GM23248 (cell line): ENCODE results near the gene SUOX. TPM values are rescaled to one million over a fixed set of nuclear protein-coding genes. Genes with fewer than 3 reads are reported as not detected.
"Not testable (repeated sequence)": the region's sequence is repeated elsewhere in the genome, so short reads cannot be mapped to it uniquely, and the experiment has no call there.

Experiments
- DNase-seq: peaks from one replicate; pipeline ENCODE4 v3.0.0-alpha.2; 2015
- H2AFZ ChIP-seq: fragments of 200-600 bp; sonication (generic); 2 replicates; pipeline ENCODE4 v1.6.1; 2016; ENCODE audit warnings: antibody characterized with exemption
- H3F3A ChIP-seq: fragments of 200-600 bp; sonication (generic); 2 replicates; pipeline ENCODE4 v1.6.1; 2016; ENCODE audit warnings: mild to moderate bottlenecking, antibody characterized with exemption, mixed run types; ENCODE audit not compliant: insufficient read depth
- H3K27ac ChIP-seq: fragments of 200-600 bp; sonication (generic); 2 replicates; pipeline ENCODE4 v1.5.1; 2016; ENCODE audit warnings: mild to moderate bottlenecking
- H3K27me3 ChIP-seq: fragments of 200-600 bp; sonication (generic); replicated peaks from 2 replicates; pipeline ENCODE4 v1.6.1; 2016; ENCODE audit warnings: mild to moderate bottlenecking; ENCODE audit not compliant: insufficient read depth
- H3K36me3 ChIP-seq: fragments of 200-600 bp; sonication (generic); 2 replicates; pipeline ENCODE4 v1.6.1; 2016; ENCODE audit warnings: low read depth, mild to moderate bottlenecking
- H3K4me1 ChIP-seq: fragments of 200-600 bp; sonication (generic); 2 replicates; pipeline ENCODE4 v1.6.1; 2016; ENCODE audit warnings: mild to moderate bottlenecking; ENCODE audit not compliant: insufficient read depth
- H3K4me2 ChIP-seq: fragments of 200-600 bp; sonication (generic); one replicate; pipeline ENCODE4 v1.6.1; 2016; ENCODE audit warnings: mild to moderate bottlenecking; ENCODE audit not compliant: unreplicated experiment
- H3K4me3 ChIP-seq: fragments of 200-600 bp; sonication (generic); 2 replicates; pipeline ENCODE4 v1.5.1; 2016; ENCODE audit warnings: mild to moderate bottlenecking
- H3K79me2 ChIP-seq: fragments of 200-600 bp; sonication (generic); 2 replicates; pipeline ENCODE4 v1.6.1; 2016; ENCODE audit warnings: mild to moderate bottlenecking; ENCODE audit not compliant: insufficient read depth
- H3K9ac ChIP-seq: fragments of 200-600 bp; sonication (generic); 2 replicates; pipeline ENCODE4 v1.6.1; 2016; ENCODE audit warnings: mild to moderate bottlenecking
- H3K9me2 ChIP-seq: fragments of 200-600 bp; sonication (generic); 2 replicates; pipeline ENCODE4 v1.6.1; 2016; ENCODE audit warnings: mixed run types, mild to moderate bottlenecking, moderate library complexity; ENCODE audit not compliant: insufficient read depth
- H3K9me3 ChIP-seq: fragments of 200-600 bp; sonication (generic); one replicate; pipeline ENCODE4 v1.6.1; 2017; ENCODE audit warnings: low read depth
- H4K20me1 ChIP-seq: fragments of 200-600 bp; sonication (generic); 2 replicates; pipeline ENCODE4 v1.6.0; 2016; ENCODE audit not compliant: insufficient read depth
- EZH2 ChIP-seq: fragments of 200-600 bp; sonication (generic); IDR thresholded peaks from 2 replicates; pipeline ENCODE4 v1.6.1; 2018; ENCODE audit warnings: antibody characterized with exemption, mild to moderate bottlenecking; ENCODE audit not compliant: insufficient read depth, poor library complexity, severe bottlenecking
- EZH2phosphoT487 ChIP-seq: fragments of 200-600 bp; sonication (generic); IDR thresholded peaks from 2 replicates; pipeline ENCODE4 v1.6.1; 2018; ENCODE audit warnings: antibody characterized with exemption, moderate library complexity, mild to moderate bottlenecking, low read depth; ENCODE audit not compliant: insufficient read depth
- WGBS, 2 experiments: methylation state at CpG; one replicate each; pipeline ENCODE4 v1.1.6; 2015 to 2017; ENCODE audit warnings: low lambda C conversion rate in 2 of 2, low coverage in 1 of 2; ENCODE audit errors: missing lambda C conversion rate in 2 of 2; 5-methylcytosine and 5-hydroxymethylcytosine counted together
- in situ Hi-C: fragments of 300-500 bp; cut with MboI; formaldehyde crosslinking; loops from 2 replicates; pipeline ENCODE4 v1.15.0; 2020
- polyA plus RNA-seq: library from polyadenylated mRNA; unstranded; fragments of >200 nt; fragmentation: Nextera tagmentation; extraction: Ambion mirVana; gene quantifications from 2 replicates; pipeline ENCODE4 v1.2.1, GENCODE V29; 2016
- total RNA-seq: library from RNA; depleted of rRNA; stranded (reverse); fragments of >200 nt; shearing (Covaris generic); gene quantifications from 2 replicates; pipeline ENCODE4 v1.2.3, GENCODE V29; 2014

The SUOX gene
- total and polyA plus RNA-seq, 2 experiments from 2014 or later = 9.5 to 10.2 TPM

GRCh38 chr12:55995366-55995765 lies 1.7 kb upstream of the SUOX start:
- in situ Hi-C loops = no loop called here
- no peak overlapping the region for H3K4me2 ChIP-seq
- H3K27me3 ChIP-seq = no peaks in the 10 kb centered on the region
- H3F3A ChIP-seq = peaks cover 32% of the 10 kb centered on the region
- H2AFZ ChIP-seq = no peak overlapping the region
- no peaks in the 10 kb centered on the region for H4K20me1 ChIP-seq
- 67 to 72% methylated on average over 8 of the region's 8 CpGs for WGBS, 2 experiments
- peaks cover 4% of the 10 kb centered on the region; the same call in 1 of the 2 replicates for H3K79me2 ChIP-seq
- peaks cover 16% of the 10 kb centered on the region; the same call in 1 of the 2 replicates for H3K36me3 ChIP-seq
- TF ChIP-seq EZH2 (no peak), EZH2phosphoT487 (no peak)
- no peak overlapping the region for H3K27ac ChIP-seq
- no peak overlapping the region for H3K4me3 ChIP-seq
- H3K9me2 ChIP-seq = no peaks in the 10 kb centered on the region
- no peaks in the 10 kb centered on the region for H3K9me3 ChIP-seq
- H3K4me1 ChIP-seq = no peaks in the 10 kb centered on the region
- H3K9ac ChIP-seq = no peak overlapping the region
- no peak for DNase-seq

GRCh38 chr12:55996201-55996714 lies 818 bp upstream of the SUOX start:
- in situ Hi-C loops = no loop called here
- peak overlapping the region; percentile 83 for H3K9ac ChIP-seq
- peak; percentile 70 for DNase-seq
- no peaks in the 10 kb centered on the region for H3K4me1 ChIP-seq
- WGBS, 2 experiments = 29% methylated on average over 14 of the region's 14 CpGs
- H4K20me1 ChIP-seq = no peaks in the 10 kb centered on the region
- H3K27ac ChIP-seq = peak overlapping the region; percentile 58
- peaks cover 32% of the 10 kb centered on the region for H3F3A ChIP-seq
- H3K9me2 ChIP-seq = no peaks in the 10 kb centered on the region
- H2AFZ ChIP-seq = peak overlapping the region; percentile 95
- H3K4me3 ChIP-seq = peak overlapping the region; percentile 93
- TF ChIP-seq EZH2phosphoT487 = no peak
- no peaks in the 10 kb centered on the region for H3K9me3 ChIP-seq
- H3K79me2 ChIP-seq = peaks cover 4% of the 10 kb centered on the region; the same call in 1 of the 2 replicates
- peak overlapping the region; percentile 98 for H3K4me2 ChIP-seq
- peaks cover 7% of the 10 kb centered on the region; the same call in 1 of the 2 replicates for H3K36me3 ChIP-seq
- H3K27me3 ChIP-seq = no peaks in the 10 kb centered on the region

DNA sequence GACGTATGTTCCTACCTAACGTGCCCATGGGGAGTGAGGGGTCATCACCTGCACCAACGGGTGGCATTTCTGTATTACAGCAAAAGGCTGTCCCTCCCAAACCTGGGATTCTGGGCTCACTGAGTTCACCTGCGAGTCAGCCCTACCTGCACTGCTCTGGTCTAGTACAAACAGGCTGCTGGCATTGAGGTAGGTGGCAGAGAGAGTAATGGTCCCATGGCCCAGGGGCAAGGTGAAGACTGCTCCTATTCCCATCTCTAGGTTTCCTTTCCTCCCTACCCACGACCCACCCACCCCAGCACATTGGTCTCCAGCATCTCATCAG lies 421 bp downstream of the SUOX start:
- H3K9me2 ChIP-seq = no peaks in the 10 kb centered on the region
- no peak overlapping the region for H3K27ac ChIP-seq

DNA sequence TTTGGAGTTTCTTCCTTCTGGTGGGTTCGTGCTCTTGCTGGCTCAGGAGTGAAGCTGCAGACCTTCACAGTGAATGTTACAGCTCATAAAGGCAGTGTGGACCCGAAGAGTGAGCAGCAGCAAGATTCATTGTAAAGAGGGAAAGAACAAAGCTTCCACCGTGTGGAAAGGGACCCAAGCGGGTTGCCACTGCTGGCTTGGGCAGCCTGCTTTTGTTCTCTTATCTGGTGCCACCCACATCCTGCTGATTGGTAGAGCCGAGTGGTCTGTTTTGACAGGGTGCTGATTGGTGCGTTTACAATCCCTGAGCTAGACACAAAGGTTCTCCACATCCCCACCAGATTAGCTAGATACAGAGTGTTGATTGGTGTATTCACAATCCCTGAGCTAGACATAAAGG lies 2.4 kb downstream of the SUOX start:
- H4K20me1 ChIP-seq, DNase-seq, H2AFZ ChIP-seq, H3K9me3 ChIP-seq, H3K9ac ChIP-seq, H3K9me2 ChIP-seq, in situ Hi-C loops, H3K4me1 ChIP-seq, H3K79me2 ChIP-seq, H3K4me2 ChIP-seq, H3K4me3 ChIP-seq, H3K36me3 ChIP-seq, H3K27me3 ChIP-seq, H3K27ac ChIP-seq: not testable (repeated sequence)
- peaks cover 16% of the 10 kb centered on the region for H3F3A ChIP-seq
- WGBS, 2 experiments = 81 to 83% methylated on average over 6 of the region's 6 CpGs

More for the DNA sequence above, 421 bp downstream of the SUOX start:
- Histone ChIP-seq H3K79me2 (peaks cover 4% of the 10 kb centered on the region; the same call in 1 of the 2 replicates), H4K20me1 (no peaks in the 10 kb centered on the region), H3K36me3 (peaks cover 4% of the 10 kb centered on the region; the same call in 1 of the 2 replicates), H3K9me3 (no peaks in the 10 kb centered on the region), H3K9ac (peak overlapping the region; percentile 83), H3K4me3 (peak overlapping the region; percentile 93), H3K4me1 (no peaks in the 10 kb centered on the region), H3K27me3 (no peaks in the 10 kb centered on the region), H3K4me2 (peak overlapping the region; percentile 82), H3F3A (peaks cover 32% of the 10 kb centered on the region), H2AFZ (peak overlapping the region; percentile 95)
- TF ChIP-seq EZH2phosphoT487 = no peak
- no peak for TF ChIP-seq EZH2
- DNase-seq = no peak
- in situ Hi-C loops = no loop called here
- WGBS, 2 experiments = 1 to 5% methylated on average over 4 to 5 of the region's 5 CpGs

DNA sequence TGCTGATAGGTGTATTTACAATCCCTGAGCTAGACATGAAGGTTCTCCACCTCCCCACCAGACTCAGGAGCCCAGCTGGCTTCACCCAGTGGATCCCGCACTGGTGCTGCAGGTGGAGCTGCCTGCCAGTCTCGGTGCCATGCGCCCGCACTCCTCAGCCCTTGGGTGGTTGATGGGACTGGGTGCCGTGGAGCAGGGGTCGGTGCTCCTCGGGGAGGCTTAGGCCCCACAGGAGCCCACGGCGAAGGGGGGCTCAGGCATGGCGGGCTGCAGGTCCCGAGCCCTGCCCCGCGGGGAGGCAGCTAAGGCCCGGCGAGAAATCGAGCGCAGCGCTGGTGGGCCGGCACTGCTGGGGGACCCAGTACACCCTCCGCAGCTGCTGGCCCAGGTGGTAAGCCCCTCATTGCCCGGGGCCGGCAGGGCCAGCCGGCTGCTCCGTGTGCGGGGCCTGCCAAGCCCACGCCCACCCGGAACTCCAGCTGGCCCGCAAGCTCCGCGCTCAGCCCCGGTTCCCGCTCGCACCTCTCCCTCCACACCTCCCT lies 3.0 kb downstream of the SUOX start:
- H3K27me3 ChIP-seq, H2AFZ ChIP-seq, in situ Hi-C loops, H3K9me3 ChIP-seq, H3K4me1 ChIP-seq, DNase-seq, H3K27ac ChIP-seq, H3K36me3 ChIP-seq, H3K9me2 ChIP-seq, H3K4me3 ChIP-seq, H3K9ac ChIP-seq, H3K79me2 ChIP-seq, H3K4me2 ChIP-seq, H4K20me1 ChIP-seq: not testable (repeated sequence)
- peaks cover 12% of the 10 kb centered on the region for H3F3A ChIP-seq
- 92 to 94% methylated on average over 27 to 31 of the region's 33 CpGs for WGBS, 2 experiments
